Left ventricle myocardium superior (tissue), 1 donor: ENCODE results near the gene SET. TPM values are rescaled to one million over a fixed set of nuclear protein-coding genes. Genes with fewer than 3 reads are reported as not detected.
"Not testable (repeated sequence)": the region's sequence is repeated elsewhere in the genome, so short reads cannot be mapped to it uniquely, and the experiment has no call there.

Source experiments
- ATAC-seq: fragments of 200-7000 bp; cut with Tn5 transposase; one replicate; pipeline ENCODE4 v1.9.1; 2020; ENCODE audit warnings: mild to moderate bottlenecking, moderate library complexity
- DNase-seq: peaks from one replicate; pipeline ENCODE4 v3.0.0-alpha.2; 2020
- intact Hi-C: fragments of 100-400 bp; cut with micrococcal nuclease; formaldehyde crosslinking; loops from one replicate; pipeline ENCODE4 v1.11.0; 2022
- long read RNA-seq: library from polyadenylated mRNA; unstranded; transcript quantifications from one replicate; pipeline ENCODE4 v2.0.0, GENCODE V29; 2021
- total RNA-seq: library from RNA; stranded (reverse); fragmentation: NEBNext Ultra II Directional; extraction: Animal tissue kit (Norgen Biotek cat#: 25700); gene quantifications from one replicate; pipeline ENCODE4 v1.2.1, GENCODE V29; 2021
- donor health status: DM: no; HTN: yes; CAD: no; lungs with severe emphysema.

SET gene, protein sequence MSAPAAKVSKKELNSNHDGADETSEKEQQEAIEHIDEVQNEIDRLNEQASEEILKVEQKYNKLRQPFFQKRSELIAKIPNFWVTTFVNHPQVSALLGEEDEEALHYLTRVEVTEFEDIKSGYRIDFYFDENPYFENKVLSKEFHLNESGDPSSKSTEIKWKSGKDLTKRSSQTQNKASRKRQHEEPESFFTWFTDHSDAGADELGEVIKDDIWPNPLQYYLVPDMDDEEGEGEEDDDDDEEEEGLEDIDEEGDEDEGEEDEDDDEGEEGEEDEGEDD
- 201 TPM for total RNA-seq
- long read RNA-seq, transcript SET-201 (8 exons, 2,915 nt), result major isoform, 221 of 303 reads
- long read RNA-seq, partial matches to known transcripts, result 70 of 303 reads
- long read RNA-seq, other reads (novel, unspliced or antisense), result 8 of 303 reads

DNA sequence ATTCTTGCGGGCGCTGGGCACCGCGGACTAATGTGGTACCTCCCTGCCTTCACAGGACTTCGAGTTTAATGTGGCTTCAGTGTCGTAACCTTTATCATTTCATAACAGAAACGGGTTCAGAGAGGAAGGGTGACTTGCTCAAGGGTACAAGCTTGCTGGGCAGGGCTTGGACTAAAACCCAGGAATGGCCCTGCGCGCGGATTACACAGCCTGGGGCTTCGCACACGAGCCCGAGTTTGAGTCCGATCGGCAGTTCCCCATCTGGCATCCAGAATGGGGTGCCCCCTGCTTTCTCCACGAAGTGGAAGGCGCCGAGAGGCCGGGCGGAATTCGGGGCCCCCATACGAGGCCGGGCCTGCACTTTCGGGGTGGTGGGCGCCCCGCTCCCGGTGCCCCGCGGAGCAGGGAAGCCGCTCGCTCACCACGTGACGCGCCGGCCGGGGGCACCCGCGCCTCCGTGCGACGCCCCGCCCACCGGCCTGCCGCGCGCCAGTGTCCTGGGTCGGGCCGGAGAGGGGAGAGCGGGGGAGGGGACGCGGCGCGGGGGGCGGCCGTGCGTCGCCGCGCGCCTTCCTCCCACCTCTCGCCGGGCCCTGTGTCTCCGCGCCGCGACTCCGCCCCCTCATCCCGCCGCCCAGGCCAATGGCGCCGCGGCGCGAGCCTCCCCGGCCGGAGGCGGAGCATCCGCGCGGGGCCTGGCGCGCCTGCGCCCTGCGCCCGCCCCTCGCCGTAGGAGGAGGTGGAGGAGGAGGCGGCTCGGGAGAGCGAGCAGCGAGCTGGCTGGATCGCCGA, at the start of gene SET:
TSS of gene SET (plus strand) at position 722 of the 792 bp plus-strand sequence. CDS start 361 bp downstream, outside the sequence.
- peak; percentile 93 for ATAC-seq
- intact Hi-C loops, result no loop called here
- peak; percentile 99 for DNase-seq

DNA sequence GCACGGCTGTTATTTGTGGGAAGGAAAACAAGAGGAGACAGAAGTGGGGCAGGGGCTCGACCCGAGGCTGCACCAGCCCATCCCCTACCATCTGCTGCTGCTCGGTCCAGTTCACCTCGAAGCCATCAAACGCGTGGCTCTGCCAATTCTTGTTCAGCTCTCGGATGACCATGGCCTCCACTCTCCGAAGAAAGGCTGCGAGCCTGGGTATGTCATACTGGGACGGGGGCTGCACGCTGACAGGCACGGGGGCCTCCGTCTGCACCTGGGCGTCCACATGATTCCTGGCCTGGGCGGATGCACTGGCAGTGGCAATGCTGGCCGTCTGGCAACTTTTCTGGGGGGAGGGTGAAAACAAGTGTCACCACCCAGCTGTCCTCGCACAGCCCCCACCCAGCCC, 48.4 kb upstream of the SET start:
- DNase-seq, result no peak
- intact Hi-C loops, result no loop called here
- ATAC-seq, result no peak

DNA sequence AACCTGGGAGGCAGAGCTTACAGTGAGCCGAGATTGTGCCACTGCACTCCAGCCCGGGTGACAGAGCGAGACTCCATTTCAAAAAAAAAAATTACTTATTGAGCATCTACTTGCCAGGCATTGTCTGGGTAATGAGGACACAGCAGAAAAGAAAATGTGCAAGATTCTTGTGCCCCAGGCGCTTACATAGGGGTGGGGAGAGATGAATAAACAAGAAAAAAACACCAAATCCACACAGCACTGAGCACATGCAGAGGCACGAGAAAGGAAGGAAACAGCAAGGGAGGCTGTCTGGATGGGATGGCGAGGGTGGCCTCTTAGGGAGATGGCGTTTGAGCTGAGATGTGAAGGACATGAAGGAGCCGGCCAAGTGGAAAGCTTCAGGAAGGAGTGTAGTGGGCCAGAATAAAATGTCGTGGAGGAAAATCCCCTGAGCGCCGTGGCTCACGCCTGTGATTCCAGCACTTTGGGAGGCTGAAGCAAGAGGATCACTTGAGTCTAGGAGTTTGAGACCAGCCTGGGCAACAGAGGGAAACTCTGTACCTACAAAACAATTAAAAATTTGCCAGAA, 46.3 kb upstream of the SET start:
- DNase-seq (no peak), ATAC-seq (no peak)
- intact Hi-C loops, result no loop called here

DNA sequence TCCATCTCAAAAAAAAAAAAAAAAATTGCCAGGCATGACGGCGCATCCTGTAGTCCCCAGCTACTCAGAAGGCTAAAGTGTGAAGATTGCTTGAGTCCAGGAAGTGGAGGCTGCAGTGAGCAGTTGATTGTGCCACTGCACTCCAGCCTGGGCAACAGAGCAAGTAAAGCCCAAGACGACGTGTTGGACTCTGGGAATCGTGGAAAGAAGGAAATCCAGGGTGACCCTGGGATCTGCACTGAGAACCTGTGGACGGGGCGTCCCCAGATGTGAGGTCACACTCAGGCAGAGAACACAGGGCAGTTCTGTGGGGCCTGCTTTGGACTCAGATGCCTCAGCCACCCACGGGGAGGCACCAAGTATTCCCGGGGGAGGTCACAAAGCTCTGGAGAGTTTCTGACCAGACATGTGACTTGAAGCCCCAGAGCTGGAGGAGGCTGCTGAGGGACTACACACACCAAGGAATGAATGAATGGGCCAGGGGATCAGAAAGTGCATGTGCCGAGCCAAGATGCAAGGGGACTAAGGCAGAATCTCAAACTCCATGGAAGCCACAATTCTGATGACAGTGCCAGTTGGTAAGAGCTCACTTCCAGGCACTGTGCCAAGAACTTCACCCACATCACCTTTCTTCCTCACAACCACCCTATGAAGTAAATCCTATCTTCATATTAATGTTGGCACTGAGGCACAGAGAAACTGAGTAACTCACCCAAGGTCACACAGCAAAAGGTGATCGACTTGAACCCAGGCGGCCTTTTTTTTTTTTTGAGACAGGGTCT, 45.3 kb upstream of the SET start:
- intact Hi-C loops, result no loop called here
- ATAC-seq, result no peak
- no peak for DNase-seq

DNA sequence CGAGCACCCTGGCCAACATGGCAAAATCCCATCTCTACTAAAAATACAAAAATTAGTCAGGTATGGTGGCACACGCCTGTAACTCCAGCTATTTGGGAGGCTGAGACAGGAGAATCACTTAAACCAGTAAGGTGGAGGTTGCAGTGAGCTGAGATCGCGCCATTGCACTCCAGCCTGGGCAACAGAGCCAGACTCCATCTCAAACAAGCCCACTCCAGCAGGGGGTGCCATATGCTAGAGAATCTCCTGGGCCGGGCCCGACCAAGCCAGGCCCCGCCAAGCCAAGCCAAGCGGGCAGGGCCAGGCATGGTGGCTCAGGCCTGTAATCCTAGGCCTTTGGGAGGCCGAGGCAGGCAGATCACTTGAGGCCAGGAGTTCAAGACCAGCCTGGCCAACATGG, 40.8 kb upstream of the SET start:
- DNase-seq (peak; percentile 62), ATAC-seq (peak; percentile 69)
- intact Hi-C loops, result not testable (repeated sequence)

DNA sequence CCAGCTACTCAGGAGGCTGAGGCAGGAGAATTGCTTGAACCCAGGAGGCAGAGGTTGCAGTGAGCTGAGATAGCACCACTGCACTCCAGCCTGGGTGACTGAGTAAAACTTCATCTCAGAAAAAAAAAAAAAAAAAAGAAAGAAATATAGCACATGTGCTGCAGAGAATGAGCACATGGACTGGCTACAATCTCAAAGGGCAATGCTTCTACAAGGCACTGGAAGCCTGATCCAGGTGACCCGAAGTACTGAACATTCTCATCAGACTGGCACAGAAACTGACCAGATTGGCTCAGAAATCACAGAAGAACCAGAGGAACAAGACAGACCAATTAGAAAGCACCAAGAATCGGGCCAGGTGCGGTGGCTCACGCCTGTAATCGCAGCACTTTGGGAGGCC, 37.2 kb upstream of the SET start:
- DNase-seq (no peak), ATAC-seq (no peak)
- intact Hi-C loops, result no loop called here

DNA sequence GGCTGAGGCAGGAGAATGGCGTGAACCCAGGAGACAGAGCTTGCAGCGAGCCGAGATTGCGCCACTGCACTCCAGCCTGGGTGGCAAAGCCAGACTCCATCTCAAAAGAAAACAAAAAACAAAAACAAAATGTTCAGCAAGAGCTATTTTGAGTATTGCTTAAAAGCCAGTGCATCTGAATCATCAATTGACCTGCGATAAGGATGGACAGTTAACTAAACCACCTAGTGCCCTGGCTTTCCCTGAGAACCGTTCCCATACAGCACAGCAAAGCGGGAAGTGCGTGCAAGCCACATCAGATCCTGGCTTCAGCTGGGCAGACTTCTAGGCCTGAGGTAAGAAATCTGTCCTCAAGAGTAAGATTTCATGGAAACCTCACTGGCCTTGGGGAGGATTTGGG, 35.1 kb upstream of the SET start:
- intact Hi-C loops, result no loop called here
- no peak for DNase-seq
- no peak for ATAC-seq

DNA sequence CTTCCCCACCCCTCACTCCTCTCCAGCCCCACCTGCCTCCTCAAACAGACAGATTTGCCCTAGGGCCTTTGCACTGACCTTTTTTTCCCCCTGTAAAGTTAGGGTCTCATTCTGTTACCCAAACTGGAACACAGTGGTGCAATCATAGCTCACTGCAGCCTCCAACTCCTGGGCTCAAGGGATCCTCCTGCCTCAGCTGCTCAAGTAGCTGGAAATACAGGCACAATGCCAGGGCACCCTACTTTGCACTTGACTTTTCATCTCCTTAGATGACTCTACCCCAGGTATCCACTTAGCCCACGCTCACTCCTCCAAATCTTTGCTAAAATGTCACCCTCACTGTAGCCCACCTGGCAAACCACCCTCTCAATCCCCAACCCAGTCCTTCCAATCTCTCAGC, 34.5 kb upstream of the SET start:
- ATAC-seq (no peak), DNase-seq (no peak)
- intact Hi-C loops, result no loop called here

DNA sequence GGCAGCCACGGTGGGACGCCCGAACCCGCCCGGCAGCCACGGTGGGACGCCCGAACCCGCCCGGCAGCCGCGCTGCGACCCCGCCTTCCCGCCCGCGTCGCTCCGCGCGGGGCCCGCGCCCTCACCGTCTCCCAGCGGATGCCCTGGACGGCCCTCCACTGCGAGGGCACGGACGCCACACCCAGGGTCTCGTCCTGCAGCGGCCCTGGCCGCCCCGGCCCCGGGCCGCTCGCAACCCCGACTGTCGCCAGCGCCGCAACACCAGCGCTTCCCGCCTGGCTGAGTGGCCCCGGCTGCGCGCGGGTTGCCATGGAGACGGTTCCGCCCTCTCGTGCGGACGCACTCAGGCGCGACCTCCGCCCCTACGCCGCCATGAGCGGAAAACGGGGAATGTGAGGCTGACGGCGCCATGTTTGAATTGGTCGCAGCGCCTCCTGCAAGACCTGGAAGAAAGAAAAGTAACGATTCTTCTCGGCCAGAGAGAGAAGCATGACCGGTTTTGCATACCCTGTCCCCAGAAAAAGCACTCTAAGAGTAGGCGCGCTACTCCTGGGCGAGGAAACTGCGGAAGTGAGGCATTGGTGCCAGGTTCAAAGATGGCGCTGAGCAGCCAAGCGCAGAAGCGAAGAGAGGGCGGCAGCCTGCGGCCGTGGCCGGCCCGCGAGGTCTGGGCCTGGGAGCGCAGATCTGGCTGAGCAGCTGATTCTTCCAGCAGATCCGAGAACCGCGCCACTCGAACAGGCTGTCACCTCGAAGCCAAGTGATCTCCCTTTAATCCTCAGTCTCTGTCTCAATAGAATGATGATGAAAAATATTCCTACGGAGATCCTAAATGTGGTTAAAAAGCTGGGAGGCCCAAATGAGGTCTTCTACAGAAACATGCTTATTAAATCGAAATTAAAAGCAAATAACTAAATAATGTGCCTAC, 32.3 kb upstream of the SET start, which contains the start of gene DYNC2I2:
TSS of gene DYNC2I2 (minus strand) at position 432 of the 928 bp plus-strand sequence. CDS start at position 311, 121 bp downstream.
- DNase-seq (peak; percentile 99), ATAC-seq (peak; percentile 100)
- intact Hi-C loops, result no loop called here

DNA sequence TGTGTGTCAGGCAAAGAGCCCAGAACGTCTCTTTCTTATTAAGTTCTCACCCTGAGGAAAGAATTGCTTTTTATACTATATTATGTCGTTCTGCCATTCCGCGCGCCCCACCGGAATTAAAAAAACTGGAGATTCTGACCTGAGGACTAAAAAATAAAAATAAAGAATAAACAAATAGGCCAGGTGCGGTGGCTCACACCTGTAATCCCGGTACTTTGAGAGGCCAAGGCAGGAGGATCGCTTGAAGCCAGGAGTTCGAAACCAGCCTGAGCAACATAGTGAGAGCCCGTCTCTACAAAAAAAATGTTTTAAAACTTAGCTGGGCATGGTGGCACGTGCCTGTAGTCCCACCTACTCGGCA, 31.7 kb upstream of the SET start:
- DNase-seq (no peak), ATAC-seq (no peak)
- intact Hi-C loops, result no loop called here

DNA sequence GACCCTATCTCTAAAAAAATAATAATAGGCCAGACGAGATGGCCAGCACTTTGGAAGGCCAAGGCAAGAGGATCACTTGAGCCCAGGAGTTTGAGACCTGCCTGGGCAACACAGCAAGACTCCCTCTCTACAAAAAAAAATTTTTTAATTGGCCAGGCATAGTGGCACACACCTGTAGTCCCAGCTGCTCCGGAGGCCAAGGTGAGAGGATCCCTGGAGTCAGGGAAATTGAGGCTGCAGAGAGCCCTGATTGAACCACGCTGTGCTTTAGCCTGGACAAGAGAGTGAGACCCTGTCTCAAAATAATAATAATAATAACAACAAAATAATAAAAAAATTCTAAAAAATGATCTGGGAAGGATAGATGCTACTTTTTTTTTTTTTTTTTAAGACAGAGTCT, 31.2 kb upstream of the SET start:
- ATAC-seq, result no peak
- intact Hi-C loops, result no loop called here

DNA sequence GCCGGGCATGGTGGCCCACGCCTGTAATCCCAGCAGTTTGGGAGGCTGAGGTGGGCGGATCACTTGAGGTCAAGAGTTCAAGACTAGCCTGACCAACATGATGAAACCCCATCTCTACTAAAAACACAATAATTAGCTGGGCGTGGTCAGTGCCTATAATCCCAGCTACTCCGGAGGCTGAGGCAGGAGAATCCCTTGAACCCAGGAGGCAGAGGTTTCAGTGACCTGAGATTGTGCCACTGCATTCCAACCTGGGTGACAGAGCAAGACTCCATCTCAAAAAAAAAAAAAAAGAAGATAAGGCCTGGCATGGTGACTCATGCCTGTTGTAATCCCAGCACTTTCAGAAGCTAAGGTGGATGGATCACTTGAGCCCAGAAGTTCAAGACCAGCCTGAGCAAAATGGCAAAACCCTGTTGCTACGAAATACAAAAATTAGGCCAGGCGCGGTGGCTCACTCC, 22.5 kb upstream of the SET start:
- ATAC-seq, DNase-seq, intact Hi-C loops: not testable (repeated sequence)

More for the DNA sequence above, 31.2 kb upstream of the SET start:
- no peak for DNase-seq

DNA sequence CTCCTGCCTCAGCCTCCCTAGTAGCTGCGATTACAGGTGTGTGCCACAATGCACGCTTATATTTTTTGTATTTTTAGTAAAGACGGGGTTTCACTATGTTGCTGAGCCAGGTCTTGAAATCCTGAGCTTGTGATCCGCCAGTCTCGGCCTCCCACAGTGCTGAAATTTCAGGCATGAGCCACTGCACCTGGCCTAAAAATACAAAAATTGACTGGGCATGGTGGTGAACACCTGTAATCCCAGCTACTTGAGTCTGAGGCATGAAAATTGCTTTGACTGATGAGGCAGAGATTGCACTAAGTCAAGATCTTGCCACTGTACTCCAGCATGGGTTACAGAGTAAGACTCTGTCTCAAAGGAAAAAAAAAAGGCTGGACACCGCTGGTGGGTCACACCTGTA, 19.2 kb upstream of the SET start:
- no peak for ATAC-seq
- DNase-seq, result no peak
- intact Hi-C loops, result no loop called here

DNA sequence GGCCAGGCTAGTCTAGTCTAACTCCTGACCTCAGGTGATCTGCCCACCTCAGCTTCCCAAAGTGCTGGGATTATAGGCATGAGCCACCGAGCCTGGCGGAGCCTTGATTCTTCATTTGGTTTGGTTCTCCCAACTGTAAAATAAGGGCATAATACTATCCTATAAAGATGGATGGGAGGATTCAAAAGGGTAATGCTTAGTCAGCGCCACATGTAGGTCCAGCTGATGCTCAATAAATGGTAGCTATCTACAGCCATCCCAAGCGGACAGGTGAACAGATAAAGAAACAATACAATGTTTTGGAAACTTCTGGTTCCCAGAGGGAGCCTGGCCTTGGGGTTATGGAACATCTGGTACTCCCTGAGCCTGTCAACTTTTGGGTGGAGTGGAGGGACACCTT, 13.6 kb upstream of the SET start:
- intact Hi-C loops, result no loop called here
- DNase-seq (no peak), ATAC-seq (no peak)

DNA sequence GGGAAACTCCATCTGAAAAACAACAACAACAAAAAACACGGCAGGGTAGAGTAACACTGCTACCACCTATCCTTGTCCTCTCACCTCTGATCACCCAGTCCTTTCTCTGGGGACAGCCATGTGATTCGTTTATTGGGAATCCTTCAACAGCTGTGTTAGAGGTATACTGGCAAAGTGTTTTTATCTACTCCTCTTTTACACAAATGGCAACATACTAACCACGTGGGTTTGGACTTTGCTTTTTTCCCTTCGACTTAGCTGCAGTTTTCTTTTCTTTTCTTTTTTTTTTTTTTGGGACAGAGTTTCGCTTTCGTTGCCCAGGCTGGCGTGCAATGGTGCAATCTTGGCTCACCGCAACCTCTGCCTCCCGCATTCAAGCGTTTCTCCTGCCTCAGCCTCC, 11.2 kb upstream of the SET start:
- ATAC-seq (no peak), DNase-seq (no peak)
- intact Hi-C loops, result no loop called here

DNA sequence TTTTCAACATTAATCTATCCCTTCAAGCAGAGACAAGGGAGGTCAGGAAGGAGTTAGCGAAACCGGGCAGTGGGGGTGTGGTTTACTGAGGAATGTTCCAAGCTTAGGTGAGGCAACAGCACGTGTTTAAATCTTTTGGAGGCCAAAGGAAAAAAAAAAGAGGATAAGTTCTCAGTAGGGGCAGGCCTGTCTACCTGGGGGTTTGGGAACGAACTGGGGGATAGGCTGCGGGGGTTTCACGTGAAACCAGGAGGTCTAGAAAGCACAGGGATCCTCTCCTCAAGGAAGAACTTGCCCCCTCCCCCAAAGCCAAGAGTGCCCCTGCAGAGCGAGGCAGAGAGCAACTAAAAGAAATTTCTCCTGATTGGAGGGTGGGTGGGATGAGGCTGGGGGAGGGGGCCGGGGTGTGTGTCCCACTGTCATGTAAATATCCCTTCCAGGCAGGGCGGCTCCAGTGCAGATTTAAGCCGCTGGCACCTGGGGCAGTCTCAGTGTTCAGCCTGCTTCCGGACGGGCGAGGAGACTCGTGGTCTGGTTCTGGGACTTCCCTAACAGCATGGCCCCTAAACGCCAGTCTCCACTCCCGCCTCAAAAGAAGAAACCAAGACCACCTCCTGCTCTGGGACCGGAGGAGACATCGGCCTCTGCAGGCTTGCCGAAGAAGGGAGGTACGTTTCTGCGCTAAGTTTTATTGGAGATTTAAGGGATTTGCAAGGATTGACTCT, 5.5 kb upstream of the SET start:
- ATAC-seq (peak; percentile 50), DNase-seq (peak; percentile 62)
- intact Hi-C loops, result no loop called here

DNA sequence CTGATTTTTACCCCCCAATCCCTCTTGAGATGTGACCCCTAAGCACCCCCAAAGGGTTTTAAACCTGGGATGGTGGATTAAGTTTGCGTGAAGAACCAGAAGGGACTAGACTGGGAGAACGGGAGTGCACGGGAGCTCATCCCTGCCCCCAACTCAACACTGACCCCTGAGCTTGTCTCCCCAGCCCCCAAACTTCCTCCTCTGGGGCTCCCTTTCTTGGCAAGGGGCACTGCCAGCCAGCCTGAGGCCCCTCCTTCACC, 5.0 kb upstream of the SET start:
- intact Hi-C loops, result no loop called here
- no peak for ATAC-seq
- no peak for DNase-seq
